Testis (tissue), 2 donors: ENCODE results near the gene PSMC6.

Source experiments
- CTCF ChIP-seq, 3 experiments: fragments of 450-650 bp in 2 of 3; fragments of 200-600 bp in 1 of 3; sonication (generic) in 1 of 3; IDR thresholded peaks; one replicate each; pipeline ENCODE4 v1.5.1; 2016 to 2019; ENCODE audit warnings: antibody characterized with exemption in 3 of 3, mild to moderate bottlenecking in 2 of 3, moderate library complexity in 1 of 3
- POLR2A ChIP-seq: fragments of 450-650 bp; IDR thresholded peaks from one replicate; pipeline ENCODE4 v1.6.1; 2017; ENCODE audit warnings: antibody characterized with exemption, mild to moderate bottlenecking, moderate library complexity

- TF ChIP-seq CTCF (IDR thresholded peaks at IDR 0.05) (no peak), POLR2A (no peak)
Measured at GRCh38 chr14:52683985-52684520, 22.9 kb upstream of the PSMC6 start.
